ENCODE data around the gene RPUSD3.
"Not testable (repeated sequence)": the region's sequence is repeated elsewhere in the genome, so short reads cannot be mapped to it uniquely, and the experiment has no call there.

DNA sequence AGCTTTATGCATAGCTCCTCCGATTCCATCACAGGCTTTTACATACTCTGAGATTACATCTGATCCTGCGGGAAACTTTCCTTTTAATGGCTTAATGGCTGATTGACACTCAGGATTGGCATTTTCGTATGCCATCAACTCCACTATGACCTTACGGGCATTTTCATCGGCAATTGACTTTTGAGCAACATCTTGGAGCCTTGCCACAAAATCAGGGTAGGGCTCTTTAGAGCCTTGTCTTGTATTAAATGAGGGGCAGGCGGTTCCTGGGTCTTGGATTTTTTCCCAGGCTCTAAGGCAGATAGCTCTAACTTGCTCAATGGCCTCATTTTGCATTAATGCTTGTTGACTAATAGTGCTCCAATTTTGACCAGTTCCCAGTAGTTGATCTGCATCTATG is 8.1 kb upstream of the RPUSD3 start:
- TF ChIP-seq, protein P1, sequence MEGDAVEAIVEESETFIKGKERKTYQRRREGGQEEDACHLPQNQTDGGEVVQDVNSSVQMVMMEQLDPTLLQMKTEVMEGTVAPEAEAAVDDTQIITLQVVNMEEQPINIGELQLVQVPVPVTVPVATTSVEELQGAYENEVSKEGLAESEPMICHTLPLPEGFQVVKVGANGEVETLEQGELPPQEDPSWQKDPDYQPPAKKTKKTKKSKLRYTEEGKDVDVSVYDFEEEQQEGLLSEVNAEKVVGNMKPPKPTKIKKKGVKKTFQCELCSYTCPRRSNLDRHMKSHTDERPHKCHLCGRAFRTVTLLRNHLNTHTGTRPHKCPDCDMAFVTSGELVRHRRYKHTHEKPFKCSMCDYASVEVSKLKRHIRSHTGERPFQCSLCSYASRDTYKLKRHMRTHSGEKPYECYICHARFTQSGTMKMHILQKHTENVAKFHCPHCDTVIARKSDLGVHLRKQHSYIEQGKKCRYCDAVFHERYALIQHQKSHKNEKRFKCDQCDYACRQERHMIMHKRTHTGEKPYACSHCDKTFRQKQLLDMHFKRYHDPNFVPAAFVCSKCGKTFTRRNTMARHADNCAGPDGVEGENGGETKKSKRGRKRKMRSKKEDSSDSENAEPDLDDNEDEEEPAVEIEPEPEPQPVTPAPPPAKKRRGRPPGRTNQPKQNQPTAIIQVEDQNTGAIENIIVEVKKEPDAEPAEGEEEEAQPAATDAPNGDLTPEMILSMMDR (conservative IDR thresholded peaks at IDR 0.05; ENCODE audit: low read depth, low read length) = not testable (repeated sequence)
- TF ChIP-seq RAD21 (IDR thresholded peaks at IDR 0.05; ENCODE audit: low read length); MXI1 (IDR thresholded peaks at IDR 0.05; ENCODE audit: borderline replicate concordance, low read depth, low read length); CHD1 (IDR thresholded peaks at IDR 0.05; ENCODE audit: low read depth, low read length): not testable (repeated sequence)
